Sigmoid colon (tissue), 7 donors: ENCODE data around the gene SYK. TPM values are rescaled to one million over a fixed set of nuclear protein-coding genes. Genes with fewer than 3 reads are reported as not detected.
"Not testable (repeated sequence)": the region's sequence is repeated elsewhere in the genome, so short reads cannot be mapped to it uniquely, and the experiment has no call there.

Experiments
- DNase-seq: peaks from one replicate; pipeline ENCODE4 v3.0.0-alpha.2; 2019
- H3K27ac ChIP-seq, 4 donors: fragments of 200-600 bp; sonication (generic); one replicate each; pipeline ENCODE4 v1.5.1; 2016 to 2019; ENCODE audit warnings: mild to moderate bottlenecking in 1 of 4
- H3K27me3 ChIP-seq, 3 donors: fragments of 200-600 bp; sonication (generic); one replicate each; pipeline ENCODE4 v1.5.1; 2019; ENCODE audit warnings: mild to moderate bottlenecking in 1 of 3
- H3K36me3 ChIP-seq, 4 donors: fragments of 200-600 bp; sonication (generic); one replicate each; pipeline ENCODE4 v1.5.1; 2016 to 2019
- H3K4me1 ChIP-seq, 4 donors: fragments of 200-600 bp; sonication (generic); one replicate each; pipeline ENCODE4 v1.5.1; 2017 to 2019
- H3K4me3 ChIP-seq, 4 donors: fragments of 200-600 bp; sonication (generic); one replicate each; pipeline ENCODE4 v1.5.1; 2017 to 2019; ENCODE audit warnings: mild to moderate bottlenecking in 2 of 4, moderate library complexity in 1 of 4
- H3K9me3 ChIP-seq, 4 donors: fragments of 200-600 bp in 3 of 4; sonication (generic) in 3 of 4; one replicate each; pipeline versions ENCODE4 v1.5.1 to v1.6.1; 2013 to 2019
- CTCF ChIP-seq, 4 experiments: fragments of 450-650 bp in 3 of 4; fragments of 200-600 bp in 1 of 4; IDR thresholded peaks; one replicate each; pipeline ENCODE4 v1.5.1; 2016 to 2019; ENCODE audit warnings: antibody characterized with exemption in 4 of 4, mild to moderate bottlenecking in 3 of 4, moderate library complexity in 2 of 4
- EP300 ChIP-seq, 4 donors: sonication (generic); formaldehyde crosslinking; IDR thresholded peaks; one replicate each; pipeline ENCODE4 v1.6.1; 2017; ENCODE audit warnings: antibody characterized with exemption in 4 of 4
- POLR2A ChIP-seq, 2 donors: fragments of 450-650 bp; IDR thresholded peaks; one replicate each; pipeline ENCODE4 v1.6.1; 2016; ENCODE audit warnings: antibody characterized with exemption in 2 of 2, mild to moderate bottlenecking in 2 of 2, moderate library complexity in 2 of 2
- POLR2AphosphoS5 ChIP-seq, 4 donors: sonication (generic); formaldehyde crosslinking; IDR thresholded peaks; one replicate each; pipeline ENCODE4 v1.6.1; 2017; ENCODE audit warnings: antibody characterized with exemption in 4 of 4
- WGBS, 2 donors: extraction: QIAGEN DNeasy Blood & Tissue Kit; methylation state at CpG; one replicate each; pipeline ENCODE4 v1.1.7; 2013; 5-methylcytosine and 5-hydroxymethylcytosine counted together
- intact Hi-C: fragments of 100-400 bp; cut with DNase I; formaldehyde crosslinking; loops from one replicate; pipeline ENCODE4 v1.15.1; 2023
- polyA plus RNA-seq, 3 donors: library from polyadenylated mRNA; stranded (reverse); fragments of 200-250 nt; gene quantifications; one replicate each; pipeline ENCODE4 v1.2.3, GENCODE V29; 2013
- total RNA-seq, 4 donors: library from RNA; depleted of rRNA; stranded (reverse); fragments of >200 nt; gene quantifications; one replicate each; pipeline ENCODE4 v1.1.0, GENCODE V29; 2016
- donor health status: healthy with polysubstance abuse.
- donor health status: Bipolar disorder and iron deficiency.
- donor health status: healthy.

The SYK gene
- total and polyA plus RNA-seq, 7 donors = 7.8 to 35.8 (median 16.4) TPM

- no peak overlapping the region for H3K4me3 ChIP-seq
- no peaks in the 10 kb centered on the region for H3K4me1 ChIP-seq
- H3K27ac ChIP-seq = no peak overlapping the region
- WGBS, 2 donors = 69 to 83% methylated on average over 8 of the region's 8 CpGs
- intact Hi-C loops = no loop called here
- TF ChIP-seq CTCF (IDR thresholded peaks at IDR 0.05) = no peak
- no peak for TF ChIP-seq POLR2A (IDR thresholded peaks at IDR 0.05)
- no peak for TF ChIP-seq POLR2AphosphoS5 (IDR thresholded peaks at IDR 0.05)
- TF ChIP-seq EP300 (IDR thresholded peaks at IDR 0.05) = no peak
- H3K36me3 ChIP-seq = no peaks in the 10 kb centered on the region
- H3K27me3 ChIP-seq = peaks cover 0 to 4% (median 0%) of the 10 kb centered on the region in 3 donors
- no peak for DNase-seq
- no peaks in the 10 kb centered on the region for H3K9me3 ChIP-seq
Measured at GRCh38 chr9:90783964-90784363, 17.7 kb upstream of the SYK start.

GRCh38 chr9:90787771-90788460, 13.7 kb upstream of the SYK start:
- 56 to 65% methylated on average over 4 of the region's 4 CpGs for WGBS, 2 donors
- no peaks in the 10 kb centered on the region for H3K36me3 ChIP-seq
- TF ChIP-seq POLR2AphosphoS5 (IDR thresholded peaks at IDR 0.05) (no peak), CTCF (IDR thresholded peaks at IDR 0.05) (no peak), EP300 (IDR thresholded peaks at IDR 0.05) (no peak), POLR2A (IDR thresholded peaks at IDR 0.05) (no peak)
- H3K4me3 ChIP-seq = no peak overlapping the region
- no peaks in the 10 kb centered on the region for H3K4me1 ChIP-seq
- peaks cover 0 to 4% (median 0%) of the 10 kb centered on the region in 3 donors for H3K27me3 ChIP-seq
- no peak for DNase-seq
- intact Hi-C loops = no loop called here
- H3K9me3 ChIP-seq = no peaks in the 10 kb centered on the region
- H3K27ac ChIP-seq = no peak overlapping the region

- intact Hi-C loops, DNase-seq, H3K27ac ChIP-seq, H3K36me3 ChIP-seq, H3K4me1 ChIP-seq, H3K4me3 ChIP-seq, H3K27me3 ChIP-seq, H3K9me3 ChIP-seq: not testable (repeated sequence)
- 79 to 91% methylated on average over 1 of the region's 1 CpG for WGBS, 2 donors
Measured at GRCh38 chr9:90788527-90788926, 13.1 kb upstream of the SYK start.

- no peak overlapping the region for H3K4me3 ChIP-seq
Measured at GRCh38 chr9:90789408-90789807, 12.2 kb upstream of the SYK start.

GRCh38 chr9:90789862-90790261, 11.8 kb upstream of the SYK start:
- no peaks in the 10 kb centered on the region for H3K4me1 ChIP-seq
- peaks cover 0 to 4% (median 0%) of the 10 kb centered on the region in 3 donors for H3K27me3 ChIP-seq
- H3K4me3 ChIP-seq = no peak overlapping the region
- intact Hi-C loops = no loop called here
- no peak for DNase-seq
- 76 to 85% methylated on average over 4 of the region's 4 CpGs for WGBS, 2 donors
- H3K36me3 ChIP-seq = no peaks in the 10 kb centered on the region
- H3K9me3 ChIP-seq = no peaks in the 10 kb centered on the region
- no peak overlapping the region for H3K27ac ChIP-seq
- TF ChIP-seq CTCF (IDR thresholded peaks at IDR 0.05) (no peak), POLR2AphosphoS5 (IDR thresholded peaks at IDR 0.05) (no peak), POLR2A (IDR thresholded peaks at IDR 0.05) (no peak), EP300 (IDR thresholded peaks at IDR 0.05) (no peak)

More at GRCh38 chr9:90789408-90789807, 12.2 kb upstream of the SYK start:
- Histone ChIP-seq H3K4me1 (no peaks in the 10 kb centered on the region), H3K27ac (no peak overlapping the region), H3K27me3 (peaks cover 0 to 4% (median 0%) of the 10 kb centered on the region in 3 donors), H3K9me3 (no peaks in the 10 kb centered on the region), H3K36me3 (no peaks in the 10 kb centered on the region)
- DNase-seq = no peak
- TF ChIP-seq POLR2AphosphoS5 (IDR thresholded peaks at IDR 0.05) = no peak
- WGBS, 2 donors = 79 to 87% methylated on average over 4 of the region's 4 CpGs
- intact Hi-C loops = no loop called here

- WGBS, 2 donors = 80 to 97% methylated on average over 1 to 2 of the region's 3 CpGs
- DNase-seq, H3K27ac ChIP-seq, H3K4me3 ChIP-seq, intact Hi-C loops, H3K27me3 ChIP-seq, H3K9me3 ChIP-seq, H3K4me1 ChIP-seq, H3K36me3 ChIP-seq: not testable (repeated sequence)
Measured at GRCh38 chr9:90793024-90793423, 8.6 kb upstream of the SYK start.
